K562 (cell line): ENCODE results near the gene RHOBTB3. TPM values are rescaled to one million over a fixed set of nuclear protein-coding genes. Genes with fewer than 3 reads are reported as not detected.

Source experiments
- ATAC-seq: fragments of 200-7000 bp; cut with Tn5 transposase; 3 replicates; pipeline ENCODE4 v1.9.1; 2020; ENCODE audit warnings: moderate library complexity
- BruUV-seq: library from RNA; stranded (reverse); fragments of 400-500 nt; replicated peaks from 2 replicates; lab custom pipeline; 2021; lab: Mats Ljungman, UMichigan
- CTCF ChIA-PET: fragments of 300-600 bp; formaldehyde crosslinking; extraction: SDS; loops from one replicate; lab custom pipeline; 2021; ENCODE audit warnings: low intra/inter-chr PET ratio; lab: Yijun Ruan, JAX
- POLR2A ChIA-PET: fragments of 300-600, 350-650 bp; sonication (Branson Sonifier 250); formaldehyde crosslinking; extraction: SDS; loops from one replicate; lab custom pipeline; 2021; ENCODE audit warnings: antibody characterized with exemption, inconsistent platforms; lab: Yijun Ruan, JAX
- DNase-seq, 4 experiments: peaks; one replicate each; pipeline versions ENCODE4 v3.0.0 to v3.0.0-alpha.2; 2011 to 2018; ENCODE audit warnings: low spot score in 3 of 4, mixed read lengths in 3 of 4; ENCODE audit errors: extremely low read depth in 1 of 4
- FAIRE-seq: peaks from 2 replicates; lab custom pipeline; 2011; peaks lifted over from hg19 to GRCh38; lab: Jason Lieb, UNC
- H2AFZ ChIP-seq: 2 replicates; pipeline ENCODE4 v1.6.0; 2011; ENCODE audit warnings: low read depth, low read length, control low read depth, inconsistent platforms
- H3K27ac ChIP-seq: fragments of 200-600 bp; 3 replicates; pipeline ENCODE4 v1.8.0; 2011; ENCODE audit warnings: low read depth, mild to moderate bottlenecking, control low read depth, inconsistent platforms, low read length, moderate library complexity, mixed read lengths; ENCODE audit errors: extremely low read depth
- H3K27me3 ChIP-seq, 2 experiments: fragments of 300-600 bp in 1 of 2; 2 replicates in 1 of 2; 3 replicates in 1 of 2; pipeline versions ENCODE4 v1.6.0 to v1.8.0; 2011; ENCODE audit warnings: inconsistent platforms in 2 of 2, low read length in 2 of 2, mild to moderate bottlenecking in 1 of 2, mixed read lengths in 1 of 2, moderate library complexity in 1 of 2; ENCODE audit not compliant: control insufficient read depth in 2 of 2, insufficient read depth in 2 of 2
- H3K36me3 ChIP-seq: fragments of 300-600 bp; 3 replicates; pipeline ENCODE4 v1.8.0; 2011; ENCODE audit warnings: mild to moderate bottlenecking, low read length, inconsistent platforms; ENCODE audit not compliant: control insufficient read depth, insufficient read depth
- H3K4me1 ChIP-seq, 2 experiments: fragments of 200-600 bp in 1 of 2; replicated peaks in 1 of 2; 2 replicates in 1 of 2; 3 replicates in 1 of 2; pipeline versions ENCODE4 v1.5.1 to v1.8.0; 2011; ENCODE audit warnings: inconsistent platforms in 2 of 2, low read length in 2 of 2, mild to moderate bottlenecking in 1 of 2, mixed read lengths in 1 of 2, moderate library complexity in 1 of 2; ENCODE audit not compliant: control insufficient read depth in 2 of 2, insufficient read depth in 2 of 2
- H3K4me2 ChIP-seq: 2 replicates; pipeline ENCODE4 v1.6.1; 2011; ENCODE audit warnings: low read length, control low read depth, inconsistent platforms, mixed read lengths; ENCODE audit not compliant: insufficient read depth
- H3K4me3 ChIP-seq: fragments of 200-600 bp; sonication (generic), shearing (Covaris generic); 2 replicates; pipeline ENCODE4 v1.5.1; 2016; ENCODE audit warnings: control low read depth, inconsistent platforms
- H3K79me2 ChIP-seq: fragments of 200-600 bp; 3 replicates; pipeline ENCODE4 v1.8.0; 2011; ENCODE audit warnings: low read length, inconsistent platforms; ENCODE audit not compliant: control insufficient read depth, insufficient read depth
- H3K9ac ChIP-seq, 2 experiments: 2 replicates each; pipeline versions ENCODE4 v1.6.0 to v1.6.1; 2011; ENCODE audit warnings: low read depth in 2 of 2, low read length in 2 of 2, control low read depth in 1 of 2, inconsistent platforms in 1 of 2, mild to moderate bottlenecking in 1 of 2, mixed read lengths in 1 of 2; ENCODE audit not compliant: insufficient read depth in 1 of 2
- H3K9me1 ChIP-seq: one replicate; pipeline ENCODE4 v1.6.0; 2011; ENCODE audit warnings: inconsistent platforms, mild to moderate bottlenecking, low read length, moderate library complexity; ENCODE audit not compliant: control insufficient read depth, insufficient read depth
- H3K9me3 ChIP-seq: replicated peaks from 2 replicates; pipeline ENCODE4 v1.5.1; 2011; ENCODE audit warnings: low read depth, low read length, inconsistent platforms; ENCODE audit not compliant: control insufficient read depth, insufficient read depth
- H4K20me1 ChIP-seq: replicated peaks from 2 replicates; pipeline ENCODE4 v1.6.1; 2011; ENCODE audit warnings: low read length, inconsistent platforms, mixed read lengths; ENCODE audit not compliant: control insufficient read depth, insufficient read depth
- CBX2 ChIP-seq: fragments of 200-600 bp; sonication (generic); IDR thresholded peaks from one replicate; pipeline ENCODE4 v1.6.1; 2012; ENCODE audit warnings: mild to moderate bottlenecking, low read length, inconsistent platforms; ENCODE audit not compliant: insufficient read depth, poor library complexity, severe bottlenecking
- CREM ChIP-seq: IDR thresholded peaks from 2 replicates; pipeline ENCODE4 v1.6.1; 2014; ENCODE audit warnings: antibody characterized with exemption, low read depth
- ELF4 ChIP-seq: fragments of 450-650 bp; formaldehyde crosslinking; IDR thresholded peaks from 2 replicates; pipeline ENCODE4 v1.4.0; 2022; ENCODE audit warnings: missing genetic modification characterization
- FOS ChIP-seq: IDR thresholded peaks from 3 replicates; pipeline ENCODE4 v1.6.1; 2011; ENCODE audit not compliant: insufficient read length; ENCODE audit errors: extremely low read depth
- KLF10 ChIP-seq: fragments of 250-450 bp; sonication (Bioruptor Pico); IDR thresholded peaks from 2 replicates; pipeline ENCODE4 v1.6.1; 2021; ENCODE audit warnings: matching md5 sums
- LARP7 ChIP-seq: fragments of 450-650 bp; IDR thresholded peaks from 2 replicates; pipeline ENCODE4 v1.6.1; 2016
- POLR2AphosphoS5 ChIP-seq: IDR thresholded peaks from 2 replicates; pipeline ENCODE4 v1.6.1; 2011; ENCODE audit warnings: mild to moderate bottlenecking, low read depth, low read length, moderate library complexity; ENCODE audit not compliant: control insufficient read depth, insufficient read depth
- POLR2B ChIP-seq: fragments of 450-650 bp; IDR thresholded peaks from 2 replicates; pipeline ENCODE4 v1.6.1; 2018; ENCODE audit warnings: low read depth; ENCODE audit not compliant: partially characterized antibody
- SMAD3 ChIP-seq: fragments of 450-650 bp; formaldehyde crosslinking; conservative IDR thresholded peaks from 2 replicates; pipeline ENCODE4 v1.4.0; 2020; ENCODE audit warnings: mild to moderate bottlenecking
- SRSF3 ChIP-seq: fragments of 200-400 bp; formaldehyde crosslinking; IDR thresholded peaks from 2 replicates; pipeline ENCODE4 v1.6.1; 2016; ENCODE audit warnings: mild to moderate bottlenecking, low read length, moderate library complexity; ENCODE audit not compliant: insufficient read depth
- XRCC4 ChIP-seq: IDR thresholded peaks from one replicate; pipeline ENCODE4 v1.6.1; 2011; ENCODE audit not compliant: insufficient read depth, insufficient read length; ENCODE audit errors: extremely low read depth
- ZBTB5 ChIP-seq: fragments of 450-650 bp; IDR thresholded peaks from 2 replicates; pipeline ENCODE4 v1.6.1; 2017; ENCODE audit warnings: antibody characterized with exemption
- ZNF354B ChIP-seq: fragments of 250-450 bp; sonication (Bioruptor Pico); IDR thresholded peaks from 2 replicates; pipeline ENCODE4 v1.4.0; 2020
- ZNF695 ChIP-seq: fragments of 450-650 bp; formaldehyde crosslinking; IDR thresholded peaks from 2 replicates; pipeline ENCODE4 v1.4.0; 2020; ENCODE audit warnings: mild to moderate bottlenecking, moderate library complexity
- WGBS: fragments of 100-300 bp; shearing (Covaris generic); methylation state at CpG from one replicate; pipeline ENCODE4 v1.1.6; 2016; ENCODE audit warnings: low coverage, mixed read lengths; ENCODE audit not compliant: insufficient coverage; ENCODE audit errors: missing lambda C conversion rate; 5-methylcytosine and 5-hydroxymethylcytosine counted together
- in situ Hi-C: fragments of 300-500 bp; cut with MboI; formaldehyde crosslinking; loops from 4 replicates; pipeline ENCODE4 v1.15.0; 2018; ENCODE audit warnings: inconsistent platforms, mixed read lengths
- intact Hi-C: fragments of 100-400 bp; cut with micrococcal nuclease; formaldehyde crosslinking; loops from 2 replicates; pipeline ENCODE4 v1.14.2; 2022
- polyA plus RNA-seq, 8 experiments: library from polyadenylated mRNA; depleted of rRNA in 4 of 8; stranded (reverse) in 5 of 8; unstranded in 3 of 8; fragments of >200 nt; fragmentation: Nextera tagmentation in 2 of 8; fragmentation: Illumina TruSeq in 1 of 8; extraction: Ambion mirVana in 2 of 8; extraction: Trizol in 1 of 8; gene quantifications; 2 replicates each; pipeline versions ENCODE4 v1.2.1 to v1.2.3, GENCODE V29; 2011 to 2014; ENCODE audit warnings: inconsistent platforms in 1 of 8, missing spikeins in 1 of 8
- total RNA-seq, 7 experiments: library from RNA; depleted of rRNA in 6 of 7; stranded (reverse); fragments of >200 nt in 6 of 7; fragmentation: Illumina TruSeq in 2 of 7; extraction: Trizol in 2 of 7; gene quantifications; 2 replicates each; pipeline versions ENCODE4 v1.2.1 to v1.2.3, GENCODE V29; 2011 to 2021; ENCODE audit warnings: low replicate concordance in 1 of 7

The RHOBTB3 gene
- total and polyA plus RNA-seq, 9 of the 15 experiments (the other 6 are each of a cell fraction or from before 2014, with no cell fraction given), result 39.7 to 143 (median 115) TPM

GRCh38 chr5:95761771-95762651 lies 30.9 kb downstream of the RHOBTB3 start:
- H3K9me3 ChIP-seq, result no peaks in the 10 kb centered on the region
- no peak for TF ChIP-seq FOS
- TF ChIP-seq CREM, result 0 out of 2 replicates have a peak, but pooled peaks have one; percentile 3
- no peak for TF ChIP-seq XRCC4
- ChIA-PET POLR2A (interaction anchor here (0.6 to 1.5 kb wide), 5 partner anchors 8 to 189 kb away, joined by 3 to 12 read pairs (median 5); no protein-coding TSS in a partner anchor), CTCF (no interaction called here)
- peaks cover 11% of the 10 kb centered on the region; the same call in 2 of the 3 replicates for H3K79me2 ChIP-seq
- no peak overlapping the region for H3K4me2 ChIP-seq
- no peaks in the 10 kb centered on the region for H4K20me1 ChIP-seq
- H2AFZ ChIP-seq, result no peak overlapping the region
- H3K27ac ChIP-seq, result no peak overlapping the region
- no TSS peak for BruUV-seq
- H3K36me3 ChIP-seq, result peaks cover 94% of the 10 kb centered on the region
- no peaks in the 10 kb centered on the region for H3K27me3 ChIP-seq
- no peak overlapping the region for H3K4me3 ChIP-seq
- FAIRE-seq (no peak), ATAC-seq (peak; percentile 8), DNase-seq (no peak)
- WGBS, result 47% methylated on average over 1 of the region's 1 CpG
- no peak overlapping the region for H3K9ac ChIP-seq
- intact Hi-C loops, result no loop called here
- no peaks in the 10 kb centered on the region for H3K4me1 ChIP-seq
- in situ Hi-C loops, result loop anchor here (10.0 kb wide), 1 partner anchor 217 kb away; no protein-coding TSS in a partner anchor
- H3K9me1 ChIP-seq, result no peaks in the 10 kb centered on the region

- H3K9ac ChIP-seq, result no peak overlapping the region
- no peak for DNase-seq
- in situ Hi-C loops, result loop anchor here (10.0 kb wide), 1 partner anchor 218 kb away; no protein-coding TSS in a partner anchor
- peaks cover 11% of the 10 kb centered on the region; the same call in 1 of the 3 replicates for H3K79me2 ChIP-seq
- H3K4me1 ChIP-seq, result no peaks in the 10 kb centered on the region
- no peaks in the 10 kb centered on the region for H3K9me1 ChIP-seq
- no peak overlapping the region for H2AFZ ChIP-seq
- POLR2A ChIA-PET, result interaction anchor here (0.6 to 1.5 kb wide), 6 partner anchors 8 to 189 kb away, joined by 3 to 12 read pairs (median 5); no protein-coding TSS in a partner anchor
- 83% methylated on average over 5 of the region's 5 CpGs for WGBS
- no peak; the same call in 2 of the 3 replicates for ATAC-seq
- CTCF ChIA-PET, result no interaction called here
- peaks cover 94% of the 10 kb centered on the region for H3K36me3 ChIP-seq
- H3K4me3 ChIP-seq, result no peak overlapping the region
- no peaks in the 10 kb centered on the region for H3K27me3 ChIP-seq
- H3K9me3 ChIP-seq, result no peaks in the 10 kb centered on the region
- BruUV-seq, result no TSS peak
- no peak for FAIRE-seq
- intact Hi-C loops, result no loop called here
- no peaks in the 10 kb centered on the region for H4K20me1 ChIP-seq
- H3K4me2 ChIP-seq, result no peak overlapping the region
- H3K27ac ChIP-seq, result no peak overlapping the region
- TF ChIP-seq SMAD3 (CRISPR knock-in tag) (no peak), LARP7 (no peak), ELF4 (no peak), POLR2B (peak; percentile 37), SRSF3 (no peak), CBX2 (no peak), POLR2AphosphoS5 (peak; percentile 21; the same call in 1 of the 2 replicates), ZNF695 (CRISPR knock-in tag) (no peak), ZBTB5 (no peak), ZNF354B (CRISPR knock-in tag) (no peak), KLF10 (CRISPR knock-in tag) (no peak)
Observed at GRCh38 chr5:95762652-95763041, 31.5 kb downstream of the RHOBTB3 start.
